NCI-H1417 treated with DMSO at 0.1 percent for 48 hours (cell line): ENCODE measurements around the gene HJURP.

Experiments used
- DNase-seq: peaks from one replicate; lab custom pipeline; 2025; lab: John Stamatoyannopoulos, UW

HJURP gene

DNA sequence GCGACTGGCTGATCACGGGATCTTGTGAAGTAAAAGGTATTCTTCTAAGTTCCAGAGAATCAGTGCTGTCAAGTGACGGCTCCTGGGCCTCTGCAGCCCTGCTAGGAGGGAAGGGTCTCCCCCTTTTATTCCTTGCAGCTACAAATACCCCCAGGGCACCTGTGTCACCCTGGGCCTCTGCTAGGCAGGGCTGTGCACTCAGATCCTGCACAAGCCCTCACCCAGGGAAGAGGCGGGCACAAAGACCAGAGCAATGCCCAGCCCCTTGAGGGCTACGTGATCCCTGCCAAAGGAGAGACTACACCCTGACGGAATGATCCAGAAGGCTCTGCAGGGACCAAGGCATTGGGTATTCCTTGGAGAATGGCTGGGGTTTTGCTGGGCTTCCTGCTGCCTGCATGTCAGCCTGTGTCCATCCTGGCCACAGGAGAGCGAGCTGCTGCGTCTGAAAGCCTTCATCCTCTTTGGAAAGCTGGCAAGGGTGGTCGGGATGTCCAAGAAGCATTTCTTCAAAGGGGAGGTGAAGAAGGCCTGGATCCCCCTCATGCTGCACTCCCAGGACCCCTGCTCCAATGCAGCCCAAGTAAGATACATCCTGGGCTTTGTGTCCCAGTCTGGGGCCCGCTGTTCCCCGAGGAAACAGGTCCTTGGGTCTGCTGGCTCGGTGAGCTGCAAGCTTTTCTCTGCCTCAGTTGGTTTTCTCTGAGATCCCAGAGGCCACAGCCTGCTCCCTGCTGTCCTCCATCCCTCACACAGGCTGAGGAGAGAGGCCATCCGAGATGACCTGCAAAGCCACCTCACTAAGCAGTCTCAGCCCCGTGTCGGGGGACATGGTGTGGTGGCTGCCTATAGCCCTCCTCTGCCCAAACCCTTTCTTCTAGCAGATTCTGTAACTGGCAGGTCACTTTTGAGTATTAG is 24.9 kb downstream of the HJURP start:
- no peak for DNase-seq

GRCh38 chr2:233828546-233829192 is 25.7 kb downstream of the HJURP start:
- DNase-seq, result no peak

- DNase-seq, result no peak
Measured at GRCh38 chr2:233824373-233824772, 30.0 kb downstream of the HJURP start.

DNA sequence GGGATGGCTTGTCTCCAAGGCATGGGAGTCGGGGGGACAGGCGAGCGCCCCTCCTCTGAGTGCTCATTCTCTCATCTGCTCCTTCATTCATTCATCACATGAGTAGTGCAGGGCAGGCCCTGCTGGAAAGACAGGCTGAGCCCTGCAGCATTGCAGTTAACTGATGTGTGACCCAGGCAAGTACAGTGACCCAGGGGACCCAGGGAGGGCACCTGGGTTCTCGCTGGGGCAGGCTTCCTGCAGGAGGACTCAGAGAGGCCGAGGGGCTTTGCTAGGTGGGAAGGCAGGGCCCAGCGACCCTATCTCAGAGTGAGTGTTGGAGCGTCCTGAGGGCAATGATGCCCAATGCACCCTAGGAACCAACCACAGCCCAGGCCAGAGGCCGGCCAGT is 30.6 kb downstream of the HJURP start:
- DNase-seq, result no peak

GRCh38 chr2:233822781-233823730 is 31.3 kb downstream of the HJURP start:
- DNase-seq, result no peak

GRCh38 chr2:233822101-233822771 is 32.1 kb downstream of the HJURP start:
- DNase-seq, result no peak

GRCh38 chr2:233821709-233822100 is 32.6 kb downstream of the HJURP start:
- DNase-seq, result no peak

DNA sequence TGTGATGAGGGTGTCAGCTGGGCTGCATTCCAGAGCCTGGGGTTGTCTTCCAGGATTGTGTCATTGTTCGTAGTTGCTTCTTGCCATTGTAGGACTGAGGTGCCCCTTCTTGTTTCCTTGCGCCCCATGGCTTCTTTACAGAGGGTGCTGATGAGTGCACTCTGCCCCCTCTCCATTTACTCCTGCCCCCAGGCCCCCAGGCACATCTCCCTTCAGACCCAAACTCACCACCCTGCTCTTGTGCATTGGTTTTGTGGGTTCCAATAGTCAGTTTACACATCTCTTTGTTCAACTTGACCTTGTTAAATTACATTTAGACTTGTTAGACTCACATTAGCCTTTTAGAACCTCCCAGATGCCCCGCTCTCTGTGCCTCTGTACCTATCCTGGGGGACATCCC is 33.1 kb downstream of the HJURP start:
- DNase-seq, result no peak

- DNase-seq, result no peak
Measured at GRCh38 chr2:233820774-233821105, 33.6 kb downstream of the HJURP start.

GRCh38 chr2:233819884-233820773 is 34.2 kb downstream of the HJURP start:
- DNase-seq, result no peak

GRCh38 chr2:233818639-233819621 is 35.4 kb downstream of the HJURP start:
- DNase-seq, result no peak

DNA sequence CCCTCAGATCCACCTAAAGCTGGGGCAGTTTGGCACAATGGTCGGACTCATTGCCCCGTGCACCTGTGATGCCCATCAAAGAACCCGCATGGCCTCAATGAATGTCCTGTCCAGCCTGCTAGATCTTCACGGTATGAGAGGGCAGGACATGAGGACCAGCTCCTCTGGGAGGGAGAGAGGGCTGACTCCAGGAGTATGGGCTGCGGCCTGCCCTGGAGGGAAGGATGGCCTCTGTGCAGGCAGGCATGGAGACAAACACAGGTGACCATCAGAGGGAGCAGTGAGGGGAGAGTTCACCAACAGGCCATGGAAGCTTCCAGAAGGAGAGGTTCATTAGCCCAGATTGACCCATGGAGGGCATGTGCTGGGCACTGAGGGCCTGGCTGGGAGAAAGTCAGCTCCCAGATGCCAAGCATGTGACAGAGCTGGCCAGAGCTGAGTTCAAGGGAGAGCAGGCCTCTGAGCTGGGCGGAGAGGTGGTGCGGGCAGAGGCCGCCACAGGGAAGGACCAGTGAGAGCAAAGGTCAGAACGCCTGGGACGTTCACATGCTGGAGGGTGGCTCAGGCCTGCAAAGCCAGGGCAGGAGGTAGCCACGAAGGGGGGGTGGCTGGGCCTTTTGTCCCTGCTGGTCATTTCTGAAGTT is 36.2 kb downstream of the HJURP start:
- no peak for DNase-seq

- DNase-seq, result no peak
Measured at GRCh38 chr2:233817361-233817911, 36.9 kb downstream of the HJURP start.

GRCh38 chr2:233816771-233817170 is 37.6 kb downstream of the HJURP start:
- no peak for DNase-seq

- no peak for DNase-seq
Measured at GRCh38 chr2:233816334-233816733, 38.0 kb downstream of the HJURP start.

DNA sequence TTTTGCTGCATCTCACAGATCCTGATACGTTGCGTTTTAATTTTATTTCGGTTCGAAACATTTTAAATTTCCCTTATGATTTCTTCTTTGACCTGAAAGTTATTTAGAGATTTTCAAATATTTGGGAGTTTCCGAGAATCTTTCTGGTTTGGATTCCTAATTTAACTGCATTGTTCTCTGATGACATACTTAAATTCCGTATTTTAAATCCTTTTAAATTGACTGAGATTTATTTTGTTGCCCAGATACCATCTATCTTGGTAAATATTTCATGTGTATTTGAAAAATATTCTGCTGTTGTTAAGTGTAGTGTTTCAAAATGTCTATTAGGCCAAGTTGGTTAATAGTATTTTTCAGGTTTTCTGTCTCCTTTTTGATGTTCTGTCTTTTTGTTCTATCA is 38.5 kb downstream of the HJURP start:
- DNase-seq, result no peak

- no peak for DNase-seq
Measured at GRCh38 chr2:233814056-233814835, 40.1 kb downstream of the HJURP start.
